22Rv1 (cell line): Measurements from ENCODE around the gene CNOT1.

ENCODE experiments used
- ZFX ChIP-seq: fragments of 450-650 bp; IDR thresholded peaks from 2 replicates; pipeline ENCODE4 v1.6.1; 2017; ENCODE audit warnings: antibody characterized with exemption, borderline replicate concordance
- TF ChIP-seq, protein P1 (sequence below): fragments of 450-650 bp; IDR thresholded peaks from 2 replicates; pipeline ENCODE4 v1.5.1; 2017; ENCODE audit warnings: mild to moderate bottlenecking

DNA sequence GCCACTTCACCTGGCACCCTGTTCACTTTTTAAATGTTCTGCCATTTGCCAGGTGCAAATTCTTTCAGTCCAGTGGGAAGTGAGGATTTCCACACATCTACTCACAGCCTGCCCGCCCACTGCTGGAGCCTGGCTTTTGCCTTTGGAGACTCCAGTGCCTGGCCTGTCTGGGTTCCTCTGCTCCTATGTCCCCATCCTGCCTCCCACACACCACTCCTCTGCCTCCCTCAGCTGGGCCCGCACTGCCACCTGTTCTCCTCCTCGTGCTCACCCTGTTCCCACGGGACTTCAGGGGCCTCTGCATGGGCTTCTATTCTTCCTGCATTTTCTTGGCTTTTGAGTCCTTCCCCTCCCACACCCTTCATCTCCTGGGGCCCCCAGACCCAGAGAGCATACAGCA is 137.6 kb downstream of the CNOT1 start:
- TF ChIP-seq, protein P1, sequence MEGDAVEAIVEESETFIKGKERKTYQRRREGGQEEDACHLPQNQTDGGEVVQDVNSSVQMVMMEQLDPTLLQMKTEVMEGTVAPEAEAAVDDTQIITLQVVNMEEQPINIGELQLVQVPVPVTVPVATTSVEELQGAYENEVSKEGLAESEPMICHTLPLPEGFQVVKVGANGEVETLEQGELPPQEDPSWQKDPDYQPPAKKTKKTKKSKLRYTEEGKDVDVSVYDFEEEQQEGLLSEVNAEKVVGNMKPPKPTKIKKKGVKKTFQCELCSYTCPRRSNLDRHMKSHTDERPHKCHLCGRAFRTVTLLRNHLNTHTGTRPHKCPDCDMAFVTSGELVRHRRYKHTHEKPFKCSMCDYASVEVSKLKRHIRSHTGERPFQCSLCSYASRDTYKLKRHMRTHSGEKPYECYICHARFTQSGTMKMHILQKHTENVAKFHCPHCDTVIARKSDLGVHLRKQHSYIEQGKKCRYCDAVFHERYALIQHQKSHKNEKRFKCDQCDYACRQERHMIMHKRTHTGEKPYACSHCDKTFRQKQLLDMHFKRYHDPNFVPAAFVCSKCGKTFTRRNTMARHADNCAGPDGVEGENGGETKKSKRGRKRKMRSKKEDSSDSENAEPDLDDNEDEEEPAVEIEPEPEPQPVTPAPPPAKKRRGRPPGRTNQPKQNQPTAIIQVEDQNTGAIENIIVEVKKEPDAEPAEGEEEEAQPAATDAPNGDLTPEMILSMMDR, result no peak
- no peak for TF ChIP-seq ZFX
